Liver (tissue), 9 donors: ENCODE measurements around the gene GRAMD4. TPM values are rescaled to one million over a fixed set of nuclear protein-coding genes. Genes with fewer than 3 reads are reported as not detected.

ENCODE experiments used
- DNase-seq: peaks from one replicate; pipeline ENCODE4 v3.0.0-alpha.2; 2017; ENCODE audit warnings: low spot score
- H3K27ac ChIP-seq, 2 donors: one replicate each; pipeline ENCODE4 v1.7.0; 2013; ENCODE audit warnings: inconsistent platforms in 2 of 2, low read length in 2 of 2, control low read depth in 1 of 2, low read depth in 1 of 2, mild to moderate bottlenecking in 1 of 2
- H3K27me3 ChIP-seq, 4 donors: one replicate each; pipeline versions ENCODE4 v1.6.1 to v1.7.0; 2013; ENCODE audit warnings: low read length in 3 of 4, inconsistent platforms in 1 of 4, mild to moderate bottlenecking in 1 of 4, moderate library complexity in 1 of 4; ENCODE audit not compliant: control insufficient read depth in 4 of 4, insufficient read depth in 4 of 4
- H3K36me3 ChIP-seq, 4 donors: one replicate each; pipeline versions ENCODE4 v1.6.1 to v1.7.0; 2013; ENCODE audit warnings: low read length in 3 of 4, mild to moderate bottlenecking in 3 of 4, low read depth in 1 of 4, moderate library complexity in 1 of 4; ENCODE audit not compliant: control insufficient read depth in 4 of 4, insufficient read depth in 3 of 4
- H3K4me1 ChIP-seq, 4 donors: one replicate each; pipeline versions ENCODE4 v1.6.1 to v1.7.0; 2013; ENCODE audit warnings: low read length in 3 of 4, mild to moderate bottlenecking in 3 of 4, moderate library complexity in 1 of 4; ENCODE audit not compliant: control insufficient read depth in 4 of 4, insufficient read depth in 4 of 4
- H3K4me3 ChIP-seq, 3 donors: one replicate each; pipeline versions ENCODE4 v1.6.1 to v1.7.0; 2013; ENCODE audit warnings: low read length in 3 of 3, control low read depth in 1 of 3, low read depth in 1 of 3, mild to moderate bottlenecking in 1 of 3
- H3K9ac ChIP-seq, 2 donors: one replicate each; pipeline ENCODE4 v1.7.0; 2013; ENCODE audit warnings: low read length in 2 of 2, mild to moderate bottlenecking in 2 of 2, moderate library complexity in 2 of 2, control low read depth in 1 of 2, low read depth in 1 of 2
- H3K9me3 ChIP-seq, 4 donors: one replicate each; pipeline versions ENCODE4 v1.6.1 to v1.7.0; 2013; ENCODE audit warnings: low read length in 3 of 4; ENCODE audit not compliant: control insufficient read depth in 4 of 4
- EGR1 ChIP-seq, 2 donors: IDR thresholded peaks; 2 replicates each; pipeline ENCODE4 v1.6.1; 2016 to 2018; ENCODE audit warnings: antibody characterized with exemption in 2 of 2, low read depth in 2 of 2
- FOXA1 ChIP-seq: IDR thresholded peaks from 2 replicates; pipeline ENCODE4 v1.6.1; 2016; ENCODE audit warnings: antibody characterized with exemption
- FOXA2 ChIP-seq: IDR thresholded peaks from 2 replicates; pipeline ENCODE4 v1.6.1; 2016; ENCODE audit warnings: antibody characterized with exemption
- GABPA ChIP-seq, 2 donors: IDR thresholded peaks in 1 of 2; conservative IDR thresholded peaks in 1 of 2; 2 replicates each; pipeline ENCODE4 v1.6.1; 2016; ENCODE audit warnings: antibody characterized with exemption in 2 of 2, mild to moderate bottlenecking in 1 of 2, moderate library complexity in 1 of 2
- HNF4A ChIP-seq, 2 donors: conservative IDR thresholded peaks; 2 replicates each; pipeline ENCODE4 v1.6.1; 2016; ENCODE audit warnings: antibody characterized with exemption in 2 of 2, mild to moderate bottlenecking in 2 of 2
- HNF4G ChIP-seq: IDR thresholded peaks from 2 replicates; pipeline ENCODE4 v1.6.1; 2016; ENCODE audit warnings: antibody characterized with exemption
- JUND ChIP-seq, 2 donors: IDR thresholded peaks; 2 replicates each; pipeline ENCODE4 v1.6.1; 2016; ENCODE audit warnings: antibody characterized with exemption in 2 of 2
- NR2F2 ChIP-seq: IDR thresholded peaks from 2 replicates; pipeline ENCODE4 v1.6.1; 2016; ENCODE audit warnings: antibody characterized with exemption
- RAD21 ChIP-seq, 2 donors: IDR thresholded peaks; 2 replicates each; pipeline ENCODE4 v1.6.1; 2016; ENCODE audit warnings: antibody characterized with exemption in 2 of 2, mild to moderate bottlenecking in 2 of 2
- REST ChIP-seq: IDR thresholded peaks from 2 replicates; pipeline ENCODE4 v1.6.1; 2016; ENCODE audit warnings: antibody characterized with exemption, mild to moderate bottlenecking
- RXRA ChIP-seq, 2 donors: IDR thresholded peaks; 2 replicates each; pipeline ENCODE4 v1.6.1; 2017 to 2018; ENCODE audit warnings: antibody characterized with exemption in 2 of 2, mild to moderate bottlenecking in 1 of 2
- SP1 ChIP-seq: IDR thresholded peaks from 2 replicates; pipeline ENCODE4 v1.6.1; 2018; ENCODE audit warnings: antibody characterized with exemption, mild to moderate bottlenecking
- TAF1 ChIP-seq: conservative IDR thresholded peaks from 2 replicates; pipeline ENCODE4 v1.6.1; 2016; ENCODE audit warnings: antibody characterized with exemption, mild to moderate bottlenecking
- YY1 ChIP-seq: IDR thresholded peaks from 2 replicates; pipeline ENCODE4 v1.6.1; 2016; ENCODE audit warnings: antibody characterized with exemption, mild to moderate bottlenecking
- ZBTB33 ChIP-seq: IDR thresholded peaks from 2 replicates; pipeline ENCODE4 v1.6.1; 2016; ENCODE audit warnings: antibody characterized with exemption
- WGBS: extraction: QIAGEN DNeasy Blood & Tissue Kit; methylation state at CpG from one replicate; pipeline ENCODE4 v1.1.7; 2013; 5-methylcytosine and 5-hydroxymethylcytosine counted together
- polyA plus RNA-seq, 2 donors: library from polyadenylated mRNA; stranded (reverse) in 1 of 2; unstranded in 1 of 2; fragments of 200-250 nt in 1 of 2; fragments of >200 nt in 1 of 2; fragmentation: Nextera tagmentation in 1 of 2; extraction: Ambion mirVana in 1 of 2; gene quantifications; one replicate each; pipeline versions ENCODE4 v1.2.1 to v1.2.3, GENCODE V29; 2013 to 2015
- total RNA-seq, 2 donors: library from RNA; depleted of rRNA; stranded (reverse); fragments of >200 nt; gene quantifications; one replicate each; pipeline ENCODE4 v1.2.3, GENCODE V29; 2014
- TF ChIP-seq, protein P1 (sequence below): fragments of 150-350 bp; IDR thresholded peaks from 2 replicates; pipeline ENCODE4 v1.5.1; 2017; ENCODE audit warnings: improper control_type of control experiment, low read depth, low read length; ENCODE audit not compliant: missing input control
- TF ChIP-seq, protein P2 (sequence below): IDR thresholded peaks from 2 replicates; pipeline ENCODE4 v1.6.1; 2016; ENCODE audit warnings: antibody characterized with exemption
- TF ChIP-seq, protein P3 (sequence below): IDR thresholded peaks from 2 replicates; pipeline ENCODE4 v1.6.1; 2016; ENCODE audit warnings: antibody characterized with exemption
- donor health status: healthy.
- donor health status: healthy.
- donor health status: healthy.
- donor health status: healthy.
- donor health status: healthy.

The GRAMD4 gene
- total and polyA plus RNA-seq, 4 donors = 2.7 to 53.5 (median 21.6) TPM

GRCh38 chr22:46572911-46573780 is 47.0 kb upstream of the GRAMD4 start:
- TF ChIP-seq RXRA (IDR thresholded peaks at IDR 0.05) (no peak), HNF4G (no peak), FOXA1 (no peak), YY1 (no peak), SP1 (no peak), GABPA (IDR thresholded peaks at IDR 0.05 in 1 of 2, conservative IDR thresholded peaks at IDR 0.05 in 1 of 2) (no peak), HNF4A (conservative IDR thresholded peaks at IDR 0.05) (no peak), FOXA2 (no peak), RAD21 (IDR thresholded peaks at IDR 0.05) (no peak), JUND (IDR thresholded peaks at IDR 0.05) (no peak), NR2F2 (no peak), ZBTB33 (no peak), TAF1 (no peak), REST (no peak), EGR1 (IDR thresholded peaks at IDR 0.05; ENCODE audit: low read depth in 2 of 2) (no peak)
- TF ChIP-seq, protein P1, sequence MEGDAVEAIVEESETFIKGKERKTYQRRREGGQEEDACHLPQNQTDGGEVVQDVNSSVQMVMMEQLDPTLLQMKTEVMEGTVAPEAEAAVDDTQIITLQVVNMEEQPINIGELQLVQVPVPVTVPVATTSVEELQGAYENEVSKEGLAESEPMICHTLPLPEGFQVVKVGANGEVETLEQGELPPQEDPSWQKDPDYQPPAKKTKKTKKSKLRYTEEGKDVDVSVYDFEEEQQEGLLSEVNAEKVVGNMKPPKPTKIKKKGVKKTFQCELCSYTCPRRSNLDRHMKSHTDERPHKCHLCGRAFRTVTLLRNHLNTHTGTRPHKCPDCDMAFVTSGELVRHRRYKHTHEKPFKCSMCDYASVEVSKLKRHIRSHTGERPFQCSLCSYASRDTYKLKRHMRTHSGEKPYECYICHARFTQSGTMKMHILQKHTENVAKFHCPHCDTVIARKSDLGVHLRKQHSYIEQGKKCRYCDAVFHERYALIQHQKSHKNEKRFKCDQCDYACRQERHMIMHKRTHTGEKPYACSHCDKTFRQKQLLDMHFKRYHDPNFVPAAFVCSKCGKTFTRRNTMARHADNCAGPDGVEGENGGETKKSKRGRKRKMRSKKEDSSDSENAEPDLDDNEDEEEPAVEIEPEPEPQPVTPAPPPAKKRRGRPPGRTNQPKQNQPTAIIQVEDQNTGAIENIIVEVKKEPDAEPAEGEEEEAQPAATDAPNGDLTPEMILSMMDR = no peak
- TF ChIP-seq, protein P2, sequence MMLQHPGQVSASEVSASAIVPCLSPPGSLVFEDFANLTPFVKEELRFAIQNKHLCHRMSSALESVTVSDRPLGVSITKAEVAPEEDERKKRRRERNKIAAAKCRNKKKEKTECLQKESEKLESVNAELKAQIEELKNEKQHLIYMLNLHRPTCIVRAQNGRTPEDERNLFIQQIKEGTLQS = no peak
- TF ChIP-seq, protein P3, sequence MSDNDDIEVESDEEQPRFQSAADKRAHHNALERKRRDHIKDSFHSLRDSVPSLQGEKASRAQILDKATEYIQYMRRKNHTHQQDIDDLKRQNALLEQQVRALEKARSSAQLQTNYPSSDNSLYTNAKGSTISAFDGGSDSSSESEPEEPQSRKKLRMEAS = no peak
- H3K27me3 ChIP-seq = no peaks in the 10 kb centered on the region
- DNase-seq = no peak
- no peak overlapping the region for H3K9ac ChIP-seq
- no peak overlapping the region for H3K27ac ChIP-seq
- no peaks in the 10 kb centered on the region for H3K36me3 ChIP-seq
- peaks cover 8 to 27% (median 22%) of the 10 kb centered on the region in 4 donors for H3K4me1 ChIP-seq
- peaks cover 0 to 6% (median 1%) of the 10 kb centered on the region in 4 donors for H3K9me3 ChIP-seq
- 88% methylated on average over 19 of the region's 19 CpGs for WGBS
- no peak overlapping the region for H3K4me3 ChIP-seq
